HepG2 (cell line): ENCODE measurements around the gene DDRGK1. TPM values are rescaled to one million over a fixed set of nuclear protein-coding genes. Genes with fewer than 3 reads are reported as not detected.

Experiments
- DMTF1 ChIP-seq: sonication (generic); formaldehyde crosslinking; IDR thresholded peaks from 2 replicates; pipeline ENCODE4 v1.4.0; 2020; ENCODE audit warnings: mild to moderate bottlenecking, missing genetic modification reagents
- ETS1 ChIP-seq: sonication (generic); formaldehyde crosslinking; IDR thresholded peaks from 2 replicates; pipeline ENCODE4 v1.4.0; 2020; ENCODE audit warnings: missing genetic modification reagents
- HNRNPH1 ChIP-seq: fragments of 200-400 bp; formaldehyde crosslinking; optimal IDR thresholded peaks from 2 replicates; pipeline ENCODE3; 2017; ENCODE audit warnings: mild to moderate bottlenecking, low read depth, low read length
- KLF9 ChIP-seq: IDR thresholded peaks from 2 replicates; pipeline ENCODE4 v1.6.1; 2016; ENCODE audit warnings: low read depth
- MAF1 ChIP-seq: sonication (generic); formaldehyde crosslinking; IDR thresholded peaks from 2 replicates; pipeline ENCODE4 v1.5.0; 2020; ENCODE audit warnings: missing genetic modification reagents, borderline replicate concordance
- MYPOP ChIP-seq: sonication (generic); formaldehyde crosslinking; IDR thresholded peaks from 2 replicates; pipeline ENCODE4 v1.8.1; 2023; ENCODE audit warnings: mild to moderate bottlenecking, moderate library complexity, missing genetic modification reagents
- NCOR1 ChIP-seq: fragments of 200-600 bp; sonication (generic); IDR thresholded peaks from 2 replicates; pipeline ENCODE4 v1.7.0; 2017; ENCODE audit warnings: antibody characterized with exemption, low read length, borderline replicate concordance
- NFE2 ChIP-seq: sonication (generic); formaldehyde crosslinking; IDR thresholded peaks from 2 replicates; pipeline ENCODE4 v1.4.0; 2020; ENCODE audit warnings: missing genetic modification reagents
- PHF20 ChIP-seq: sonication (generic); formaldehyde crosslinking; IDR thresholded peaks from 2 replicates; pipeline ENCODE4 v1.5.0; 2020; ENCODE audit warnings: mild to moderate bottlenecking, missing genetic modification reagents
- POGK ChIP-seq: sonication (generic); formaldehyde crosslinking; conservative IDR thresholded peaks from 2 replicates; pipeline ENCODE4 v1.8.0; 2022; ENCODE audit warnings: mild to moderate bottlenecking, moderate library complexity, missing genetic modification reagents
- RFX3 ChIP-seq: IDR thresholded peaks from 2 replicates; pipeline ENCODE4 v1.6.1; 2016; ENCODE audit warnings: missing biosample characterization, missing genetic modification reagents
- SMAD9 ChIP-seq: sonication (generic); formaldehyde crosslinking; IDR thresholded peaks from 2 replicates; pipeline ENCODE4 v1.5.1; 2020; ENCODE audit warnings: mild to moderate bottlenecking, missing genetic modification reagents
- SNRNP70 ChIP-seq: fragments of 200-400 bp; formaldehyde crosslinking; IDR thresholded peaks from 2 replicates; pipeline ENCODE4 v1.6.1; 2017; ENCODE audit warnings: mild to moderate bottlenecking, low read depth, low read length, moderate library complexity
- SOX13 ChIP-seq, 3 experiments: fragments of 450-650 bp in 1 of 3; sonication (generic) in 1 of 3; formaldehyde crosslinking in 1 of 3; IDR thresholded peaks in 2 of 3; conservative IDR thresholded peaks in 1 of 3; 2 replicates each; pipeline versions ENCODE4 v1.5.0 to v1.6.1; 2016 to 2020; ENCODE audit warnings: antibody characterized with exemption in 1 of 3, mild to moderate bottlenecking in 1 of 3, missing compliant biosample characterization in 1 of 3, missing genetic modification reagents in 1 of 3, moderate library complexity in 1 of 3
- ZBTB14 ChIP-seq: sonication (generic); formaldehyde crosslinking; IDR thresholded peaks from 2 replicates; pipeline ENCODE4 v1.4.0; 2020; ENCODE audit warnings: missing genetic modification reagents
- ZBTB25 ChIP-seq: IDR thresholded peaks from 2 replicates; pipeline ENCODE4 v1.6.1; 2018; ENCODE audit warnings: missing genetic modification reagents
- ZNF205 ChIP-seq: IDR thresholded peaks from 2 replicates; pipeline ENCODE4 v1.6.1; 2018; ENCODE audit warnings: missing biosample characterization, missing genetic modification reagents
- ZNF292 ChIP-seq: sonication (generic); formaldehyde crosslinking; IDR thresholded peaks from 2 replicates; pipeline ENCODE4 v1.8.1; 2022; ENCODE audit warnings: mild to moderate bottlenecking, low read depth, missing genetic modification reagents, borderline replicate concordance
- ZNF441 ChIP-seq: sonication (generic); formaldehyde crosslinking; IDR thresholded peaks from 2 replicates; pipeline ENCODE4 v1.7.0; 2021; ENCODE audit warnings: missing genetic modification reagents, borderline replicate concordance
- ZNF678 ChIP-seq: sonication (generic); formaldehyde crosslinking; IDR thresholded peaks from 2 replicates; pipeline ENCODE4 v1.4.0; 2020; ENCODE audit warnings: mild to moderate bottlenecking, missing genetic modification reagents
- ZSCAN30 ChIP-seq: sonication (generic); formaldehyde crosslinking; IDR thresholded peaks from 2 replicates; pipeline ENCODE4 v1.5.0; 2020; ENCODE audit warnings: mild to moderate bottlenecking, missing genetic modification reagents
- polyA plus RNA-seq, 8 experiments: library from polyadenylated mRNA; depleted of rRNA in 3 of 8; stranded (reverse) in 7 of 8; unstranded in 1 of 8; fragments of >200 nt; fragmentation: Illumina TruSeq in 4 of 8; extraction: Trizol in 4 of 8; gene quantifications; 2 replicates each; pipeline versions ENCODE4 v1.2.1 to v1.2.3, GENCODE V29; 2011 to 2016; ENCODE audit warnings: low read depth in 4 of 8, missing spikeins in 1 of 8, mixed read lengths in 1 of 8; ENCODE audit not compliant: insufficient read depth in 1 of 8
- total RNA-seq, 5 experiments: library from RNA; depleted of rRNA; stranded (reverse); fragments of >200 nt; fragmentation: Illumina TruSeq; extraction: Trizol; gene quantifications; 2 replicates each; pipeline ENCODE4 v1.2.3, GENCODE V29; 2016; ENCODE audit warnings: low read depth in 1 of 5

DDRGK1 gene
- total and polyA plus RNA-seq, 2 of the 13 experiments (the other 11 are each of a cell fraction or from before 2014, with no cell fraction given) = 96.7 to 149 TPM

- TF ChIP-seq POGK = no peak; the same call in 1 of the 2 replicates
- TF ChIP-seq ZNF292 = no peak
- TF ChIP-seq KLF9 (CRISPR knock-in tag) = peak; percentile 5; the same call in 1 of the 2 replicates
- no peak for TF ChIP-seq NCOR1
- TF ChIP-seq SOX13 (IDR thresholded peaks at IDR 0.05) = 0 out of 2 replicates have a peak, but pooled peaks have one; percentile 11
- no peak for TF ChIP-seq SOX13 (CRISPR knock-in tag; conservative IDR thresholded peaks at IDR 0.05 in 1 of 2, IDR thresholded peaks at IDR 0.05 in 1 of 2)
- peak; percentile 13; the same call in 1 of the 2 replicates for TF ChIP-seq ETS1
- TF ChIP-seq HNRNPH1 = no peak
- no peak for TF ChIP-seq SNRNP70
- no peak for TF ChIP-seq ZNF205 (CRISPR knock-in tag)
- no peak for TF ChIP-seq ZNF678 (CRISPR knock-in tag)
- TF ChIP-seq DMTF1 (CRISPR knock-in tag) = no peak
- TF ChIP-seq RFX3 (CRISPR knock-in tag) = no peak
- no peak for TF ChIP-seq ZBTB14 (CRISPR knock-in tag)
- TF ChIP-seq PHF20 (CRISPR knock-in tag) = no peak
- TF ChIP-seq ZBTB25 (CRISPR knock-in tag) = no peak
- TF ChIP-seq MAF1 (CRISPR knock-in tag) = no peak
- TF ChIP-seq NFE2 = 0 out of 2 replicates have a peak, but pooled peaks have one; percentile 49
- TF ChIP-seq MYPOP (CRISPR knock-in tag) = 0 out of 2 replicates have a peak, but pooled peaks have one; percentile 70
- TF ChIP-seq ZNF441 (CRISPR knock-in tag) = no peak
- TF ChIP-seq SMAD9 = no peak
- 0 out of 2 replicates have a peak, but pooled peaks have one; percentile 9 for TF ChIP-seq ZSCAN30 (CRISPR knock-in tag)
These were observed 4.3 kb upstream of the DDRGK1 start (continued) for GRCh38 chr20:3208786-3209256.
